ENCODE results near the gene STK25.

DNA sequence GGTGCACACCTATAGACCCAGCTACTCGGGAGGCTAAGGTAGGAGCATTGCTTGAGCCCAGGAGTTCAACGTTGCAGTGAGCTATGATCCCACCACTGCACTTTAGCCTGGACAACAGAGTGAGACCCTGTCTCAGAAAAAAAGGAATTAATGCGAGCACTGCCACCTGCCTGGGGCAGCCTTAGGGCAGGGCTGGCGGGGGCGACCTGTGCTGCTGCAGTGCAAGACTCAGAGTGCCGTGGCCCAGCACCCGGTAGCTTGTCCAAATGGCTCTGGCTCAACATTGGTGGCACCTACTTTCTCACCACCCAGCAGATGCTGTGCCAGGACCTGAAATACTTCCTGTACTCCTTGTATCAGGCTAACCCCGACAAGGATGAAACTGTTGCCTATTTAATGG lies 30.2 kb downstream of the STK25 start:
- TF ChIP-seq, protein P1, sequence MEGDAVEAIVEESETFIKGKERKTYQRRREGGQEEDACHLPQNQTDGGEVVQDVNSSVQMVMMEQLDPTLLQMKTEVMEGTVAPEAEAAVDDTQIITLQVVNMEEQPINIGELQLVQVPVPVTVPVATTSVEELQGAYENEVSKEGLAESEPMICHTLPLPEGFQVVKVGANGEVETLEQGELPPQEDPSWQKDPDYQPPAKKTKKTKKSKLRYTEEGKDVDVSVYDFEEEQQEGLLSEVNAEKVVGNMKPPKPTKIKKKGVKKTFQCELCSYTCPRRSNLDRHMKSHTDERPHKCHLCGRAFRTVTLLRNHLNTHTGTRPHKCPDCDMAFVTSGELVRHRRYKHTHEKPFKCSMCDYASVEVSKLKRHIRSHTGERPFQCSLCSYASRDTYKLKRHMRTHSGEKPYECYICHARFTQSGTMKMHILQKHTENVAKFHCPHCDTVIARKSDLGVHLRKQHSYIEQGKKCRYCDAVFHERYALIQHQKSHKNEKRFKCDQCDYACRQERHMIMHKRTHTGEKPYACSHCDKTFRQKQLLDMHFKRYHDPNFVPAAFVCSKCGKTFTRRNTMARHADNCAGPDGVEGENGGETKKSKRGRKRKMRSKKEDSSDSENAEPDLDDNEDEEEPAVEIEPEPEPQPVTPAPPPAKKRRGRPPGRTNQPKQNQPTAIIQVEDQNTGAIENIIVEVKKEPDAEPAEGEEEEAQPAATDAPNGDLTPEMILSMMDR (IDR thresholded peaks at IDR 0.05), result no peak
- TF ChIP-seq POLR2A (IDR thresholded peaks at IDR 0.05), result no peak
